ENCODE measurements around the gene CAMKMT.

Gene CAMKMT

DNA sequence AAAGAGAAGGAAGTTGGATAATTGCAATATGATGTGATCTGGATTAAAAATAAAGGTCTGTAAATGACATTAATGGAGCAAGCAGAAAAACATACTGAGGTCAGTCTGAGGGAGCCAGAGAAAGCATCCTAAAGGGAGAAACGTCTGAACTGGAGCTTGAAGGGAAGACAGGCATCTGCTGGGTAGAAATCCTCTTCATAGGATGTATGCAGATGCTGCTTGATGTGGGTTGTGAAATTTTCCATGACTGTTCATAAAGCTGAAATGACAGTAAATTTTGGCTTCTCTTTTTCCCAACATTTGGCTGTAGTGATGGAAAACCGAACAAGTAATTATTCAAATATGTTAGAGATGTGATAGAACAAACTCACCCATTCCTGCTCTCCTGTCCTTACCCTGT lies 287.6 kb downstream of the CAMKMT start:
- DNase-seq (ENCODE audit: low read depth in 2 of 2) = no peak

DNA sequence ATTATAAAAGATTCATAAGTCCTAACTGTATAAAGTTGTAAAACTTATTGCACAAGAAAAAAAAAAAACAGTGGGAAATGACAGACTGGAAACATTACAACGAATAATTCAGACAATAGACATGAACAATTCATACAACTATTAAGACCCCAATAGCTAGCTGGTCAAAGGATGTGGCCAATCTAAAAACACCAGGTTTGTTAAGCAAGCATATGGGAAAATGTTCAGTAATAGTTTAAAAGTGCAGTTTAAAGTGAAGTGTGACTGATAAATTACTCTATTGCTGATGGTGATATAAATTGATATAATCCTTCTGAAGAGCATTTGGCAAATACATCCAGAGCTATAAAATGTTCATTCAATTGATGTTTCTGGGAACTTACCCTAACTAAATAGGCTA lies 289.0 kb downstream of the CAMKMT start:
- no peak for DNase-seq (ENCODE audit: low read depth in 2 of 2)

- no peak for DNase-seq (ENCODE audit: low read depth in 2 of 2)
Observed at GRCh38 chr2:44651974-44652373, 290.2 kb downstream of the CAMKMT start.

DNA sequence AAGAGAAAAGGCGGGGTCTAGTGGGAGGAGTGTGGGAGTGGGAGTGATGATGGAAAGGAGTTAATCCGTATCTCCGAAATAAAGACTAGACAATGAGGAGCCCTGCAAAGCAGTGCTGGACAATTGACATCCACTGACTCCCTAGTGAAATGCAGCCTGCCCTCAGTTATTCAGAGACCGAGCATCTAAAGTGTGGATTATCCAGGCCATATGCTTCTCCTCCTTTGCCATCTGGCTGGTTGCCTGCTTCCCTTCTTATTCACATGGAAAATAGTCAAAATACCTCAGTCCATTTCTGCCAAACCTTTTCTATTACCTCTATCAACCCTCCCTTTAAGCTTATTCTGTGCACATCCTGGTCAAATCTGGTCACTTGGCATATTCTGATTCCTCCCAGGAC lies 291.0 kb downstream of the CAMKMT start:
- no peak for DNase-seq (ENCODE audit: low read depth in 2 of 2)

DNA sequence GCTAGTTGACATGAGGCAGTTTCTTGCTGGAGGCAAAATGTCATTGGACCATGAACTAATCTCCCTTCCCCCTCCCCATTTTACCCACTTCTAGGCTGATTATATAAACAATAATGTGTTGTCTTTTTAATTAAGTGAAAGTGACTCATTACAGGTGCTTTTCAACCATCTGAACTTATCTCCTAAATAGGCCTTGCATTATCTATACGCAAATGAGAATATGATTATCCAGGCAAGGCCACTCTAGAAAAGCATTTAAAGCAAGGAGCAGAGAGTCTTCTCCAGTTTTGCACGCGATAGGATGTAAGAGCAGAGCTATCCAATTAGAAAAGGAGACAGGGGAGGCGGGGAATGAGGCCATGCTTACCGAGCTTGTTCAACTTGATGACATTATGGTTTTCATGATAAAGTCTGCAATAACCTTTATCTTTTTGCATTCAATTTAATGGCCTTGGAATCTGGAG lies 293.7 kb downstream of the CAMKMT start:
- no peak for DNase-seq (ENCODE audit: low read depth in 2 of 2)

DNA sequence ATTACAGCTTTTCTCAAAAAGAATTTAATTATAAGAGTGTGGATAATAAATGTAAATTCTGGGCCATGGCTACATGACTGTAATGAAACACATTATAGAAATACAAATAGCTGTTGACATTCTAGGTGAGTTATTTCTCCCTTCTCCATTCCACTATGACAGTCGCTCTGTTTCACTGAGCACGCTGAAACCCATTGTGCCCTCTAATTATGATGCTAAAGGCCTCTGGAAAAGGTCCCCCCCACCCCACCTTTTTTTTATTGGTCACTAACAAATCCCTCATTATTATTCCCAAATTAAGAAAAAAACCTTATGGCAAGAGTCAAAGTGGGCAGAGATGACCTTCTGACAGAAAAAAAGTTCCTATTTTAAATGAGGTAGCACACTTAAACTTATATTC lies 294.7 kb downstream of the CAMKMT start:
- DNase-seq (ENCODE audit: low read depth in 2 of 2) = no peak

DNA sequence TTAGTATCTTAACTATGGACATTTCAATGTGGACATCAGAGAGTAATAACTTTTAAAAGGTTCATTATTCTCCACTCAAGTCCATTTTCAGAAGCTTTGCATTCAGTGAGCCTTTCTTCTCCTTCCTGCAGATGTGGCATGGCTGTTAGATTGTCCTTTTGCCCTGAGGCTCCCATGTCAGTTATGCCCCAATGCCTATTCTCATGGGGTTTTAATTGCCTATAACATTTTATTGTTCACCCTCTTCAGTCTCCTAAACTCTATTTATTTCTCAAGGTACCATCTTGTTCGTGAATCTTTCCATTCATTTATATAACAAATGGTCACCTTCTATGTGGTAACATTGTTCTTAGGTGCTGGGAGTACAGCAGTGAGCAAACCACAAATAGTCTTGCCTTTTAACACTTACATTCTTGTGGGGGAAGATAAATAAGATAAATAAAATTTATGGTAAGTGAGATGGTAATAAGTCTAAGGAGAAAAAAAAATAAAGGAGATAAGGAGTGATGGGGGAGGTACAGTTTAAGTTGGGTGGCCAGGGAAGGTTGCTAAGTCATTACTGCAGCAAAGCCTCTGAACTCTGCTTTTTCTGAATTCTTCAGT lies 301.8 kb downstream of the CAMKMT start:
- DNase-seq (ENCODE audit: low read depth in 2 of 2) = no peak

GRCh38 chr2:44668336-44668735 lies 306.6 kb downstream of the CAMKMT start:
- DNase-seq (ENCODE audit: low read depth in 2 of 2) = no peak

- DNase-seq (ENCODE audit: low read depth in 2 of 2) = no peak
Observed at GRCh38 chr2:44671276-44671675, 309.5 kb downstream of the CAMKMT start.

GRCh38 chr2:44671916-44672315 lies 310.2 kb downstream of the CAMKMT start:
- DNase-seq (ENCODE audit: low read depth in 2 of 2) = no peak

GRCh38 chr2:44672431-44672830 lies 310.7 kb downstream of the CAMKMT start:
- no peak for DNase-seq (ENCODE audit: low read depth in 2 of 2)

- no peak for DNase-seq (ENCODE audit: low read depth in 2 of 2)
Observed at GRCh38 chr2:44674473-44675284, 312.9 kb downstream of the CAMKMT start.

DNA sequence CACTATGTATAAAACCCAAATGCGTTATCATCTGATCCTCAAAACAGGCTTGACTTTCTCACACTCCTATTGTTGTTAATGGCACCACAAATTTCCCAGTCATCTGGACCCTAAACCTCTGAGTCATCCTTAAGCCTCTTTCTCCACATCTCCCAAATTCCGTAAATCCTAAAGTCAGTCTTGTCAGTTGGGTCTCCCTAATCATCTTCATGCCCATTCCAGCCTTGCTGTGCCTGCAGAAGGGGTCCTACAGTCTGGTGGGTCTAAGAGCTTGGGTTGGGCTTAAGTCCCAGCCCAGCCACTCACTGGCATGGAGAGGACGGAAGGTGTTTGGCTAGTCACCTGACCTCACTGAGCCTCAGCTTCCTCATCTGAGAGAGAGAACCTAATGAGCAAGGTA lies 314.6 kb downstream of the CAMKMT start:
- DNase-seq (ENCODE audit: low read depth in 2 of 2) = no peak

DNA sequence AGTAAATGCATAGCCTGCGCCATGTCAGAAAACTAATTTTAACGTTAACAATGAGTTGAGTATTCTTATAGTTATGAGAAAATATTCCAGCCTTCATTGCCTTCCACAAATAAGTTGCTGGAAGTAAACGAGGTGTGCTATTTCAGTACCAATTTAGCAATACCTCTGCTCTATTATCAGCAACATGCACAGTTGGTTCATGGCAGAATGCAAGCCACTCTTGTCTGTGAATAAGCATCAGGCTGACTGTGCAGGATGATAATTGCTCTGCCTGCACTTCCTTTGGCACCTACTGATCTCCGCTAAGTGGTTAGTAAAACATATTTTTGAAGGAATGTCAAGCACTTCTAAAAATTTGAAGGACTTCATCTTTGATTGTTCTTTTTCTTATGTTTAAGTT lies 317.8 kb downstream of the CAMKMT start:
- DNase-seq (ENCODE audit: low read depth in 2 of 2) = no peak

- DNase-seq (ENCODE audit: low read depth in 2 of 2) = no peak
Observed at GRCh38 chr2:44679990-44680389, 318.2 kb downstream of the CAMKMT start.

GRCh38 chr2:44680424-44680971 lies 318.8 kb downstream of the CAMKMT start:
- DNase-seq (ENCODE audit: low read depth in 2 of 2) = no peak

GRCh38 chr2:44680983-44681531 lies 319.3 kb downstream of the CAMKMT start:
- DNase-seq (ENCODE audit: low read depth in 2 of 2) = no peak

- no peak for DNase-seq (ENCODE audit: low read depth in 2 of 2)
Observed at GRCh38 chr2:44682459-44682858, 320.7 kb downstream of the CAMKMT start.

DNA sequence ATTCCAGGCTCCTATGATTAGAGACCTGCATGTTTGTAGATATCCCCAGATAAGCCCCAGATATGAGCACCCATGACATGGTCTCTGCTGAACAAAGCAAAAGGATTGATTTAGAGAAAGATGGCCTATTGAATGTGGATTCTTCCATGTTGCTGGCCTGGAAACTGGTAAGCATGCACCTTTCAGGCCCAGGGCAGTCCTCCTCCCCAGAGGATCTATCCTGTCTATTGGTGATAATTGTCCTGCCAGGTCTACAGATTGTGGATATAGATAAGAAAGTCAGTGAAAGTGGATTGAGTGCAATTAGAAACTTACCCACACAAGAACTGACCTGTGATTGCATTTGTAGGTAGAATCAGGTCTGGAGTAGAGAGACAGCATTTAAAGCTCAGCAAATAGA lies 322.8 kb downstream of the CAMKMT start:
- no peak for DNase-seq (ENCODE audit: low read depth in 2 of 2)

- no peak for DNase-seq (ENCODE audit: low read depth in 2 of 2)
Observed at GRCh38 chr2:44686561-44686960, 324.8 kb downstream of the CAMKMT start.

DNA sequence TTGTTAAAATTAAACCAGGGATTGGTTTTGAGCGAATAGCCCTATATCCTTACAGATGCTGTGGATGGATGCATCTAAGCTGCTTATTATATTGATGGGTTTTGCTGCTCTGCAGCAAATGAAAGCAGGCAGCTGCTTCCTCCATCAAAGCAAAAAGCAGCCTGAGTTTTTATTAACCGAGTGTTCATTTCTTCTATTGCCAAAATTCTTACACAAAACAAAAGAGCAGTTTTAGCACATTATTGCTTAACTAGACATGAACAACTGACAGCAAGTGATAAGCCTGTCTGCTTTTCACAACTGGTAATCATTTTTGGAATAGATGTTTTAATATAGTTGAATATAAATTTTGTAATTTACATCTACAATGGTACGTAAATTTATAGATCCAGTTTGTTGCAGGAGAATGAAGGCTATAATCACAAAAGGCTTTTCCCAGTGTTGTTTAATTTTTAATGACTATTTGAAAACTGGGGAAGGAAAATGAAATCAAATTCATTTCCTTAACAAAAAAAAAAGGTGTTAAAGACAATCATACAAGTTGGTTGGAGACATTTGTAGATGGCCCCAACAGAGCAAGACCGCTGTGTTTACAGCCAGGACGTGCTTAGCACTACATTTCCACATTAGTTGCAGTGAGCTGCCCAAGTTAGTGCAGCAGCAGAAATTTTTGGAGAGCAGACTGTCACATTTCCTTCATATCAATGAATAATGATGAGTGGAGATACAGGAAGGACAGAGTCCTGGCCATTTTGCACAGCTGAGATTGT lies 326.1 kb downstream of the CAMKMT start:
- no peak for DNase-seq (ENCODE audit: low read depth in 2 of 2)

- DNase-seq (ENCODE audit: low read depth in 2 of 2) = no peak
Observed at GRCh38 chr2:44688456-44689124, 326.8 kb downstream of the CAMKMT start.

Data from activated CD4-positive, alpha-beta T cell treated with anti-CD3 and anti-CD28 coated beads for 24 hours (primary cell).